ENCODE results near the gene MAST4.

- TF ChIP-seq EHMT2 (IDR thresholded peaks at IDR 0.05; ENCODE audit: low read depth) (no peak), E2F6 (IDR thresholded peaks at IDR 0.05; ENCODE audit: borderline replicate concordance, low read depth) (no peak), CTCF (IDR thresholded peaks at IDR 0.05) (no peak), CHD2 (IDR thresholded peaks at IDR 0.05; ENCODE audit: low read length, partially characterized antibody) (no peak), ZC3H11A (IDR thresholded peaks at IDR 0.05) (no peak), NFE2L2 (conservative IDR thresholded peaks at IDR 0.05; ENCODE audit: low read length) (no peak), SMC3 (IDR thresholded peaks at IDR 0.05) (no peak), MAFK (IDR thresholded peaks at IDR 0.05; ENCODE audit: partially characterized antibody) (no peak), POLR2A (IDR thresholded peaks at IDR 0.05; ENCODE audit: low read length) (no peak), TP53 (CRISPR knock-in tag; IDR thresholded peaks at IDR 0.05) (no peak), CHD4 (IDR thresholded peaks at IDR 0.05; ENCODE audit: borderline replicate concordance) (no peak), EP300 (IDR thresholded peaks at IDR 0.05) (no peak), USF2 (IDR thresholded peaks at IDR 0.05) (no peak), MYC (IDR thresholded peaks at IDR 0.05; ENCODE audit: borderline replicate concordance, low read length) (no peak)
These were observed 565.6 kb downstream of the MAST4 start for GRCh38 chr5:67161767-67162166.

All from A549 (cell line).